NCI-H2196 (cell line): ENCODE measurements around the gene C16orf87.
"Not testable (repeated sequence)": the region's sequence is repeated elsewhere in the genome, so short reads cannot be mapped to it uniquely, and the experiment has no call there.

ENCODE experiments used
- DNase-seq: peaks from one replicate; lab custom pipeline; 2025; ENCODE audit not compliant: unreplicated experiment; lab: John Stamatoyannopoulos, UW

Gene C16orf87

GRCh38 chr16:46800494-46800893, 30.5 kb downstream of the C16orf87 start:
- no peak for DNase-seq

GRCh38 chr16:46797501-46797900, 33.5 kb downstream of the C16orf87 start:
- DNase-seq: no peak

DNA sequence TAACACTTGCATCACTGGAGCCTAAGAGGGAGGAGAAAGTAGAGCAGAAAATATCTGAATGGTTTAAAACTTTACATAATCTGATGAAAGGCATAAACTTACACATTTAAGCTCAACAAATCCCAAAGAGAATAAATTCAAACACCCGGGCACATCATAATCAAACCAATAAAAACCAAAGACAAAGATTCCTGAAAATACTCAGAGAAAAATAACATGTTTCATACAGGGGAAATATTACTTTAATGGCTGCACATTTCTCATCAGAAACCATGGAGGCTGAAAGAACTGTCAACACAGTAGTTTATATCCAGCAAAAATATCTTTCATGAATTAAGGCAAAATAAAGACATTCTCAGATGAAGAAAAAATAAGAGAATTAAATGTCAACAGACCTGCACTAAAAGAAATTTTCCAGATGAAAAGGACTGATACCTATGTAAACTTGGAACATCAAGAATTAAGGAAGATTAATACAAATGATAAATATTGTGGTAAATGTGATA, 34.2 kb downstream of the C16orf87 start:
- no peak for DNase-seq

- DNase-seq: no peak
These were observed 37.1 kb downstream of the C16orf87 start for GRCh38 chr16:46793841-46794240.

DNA sequence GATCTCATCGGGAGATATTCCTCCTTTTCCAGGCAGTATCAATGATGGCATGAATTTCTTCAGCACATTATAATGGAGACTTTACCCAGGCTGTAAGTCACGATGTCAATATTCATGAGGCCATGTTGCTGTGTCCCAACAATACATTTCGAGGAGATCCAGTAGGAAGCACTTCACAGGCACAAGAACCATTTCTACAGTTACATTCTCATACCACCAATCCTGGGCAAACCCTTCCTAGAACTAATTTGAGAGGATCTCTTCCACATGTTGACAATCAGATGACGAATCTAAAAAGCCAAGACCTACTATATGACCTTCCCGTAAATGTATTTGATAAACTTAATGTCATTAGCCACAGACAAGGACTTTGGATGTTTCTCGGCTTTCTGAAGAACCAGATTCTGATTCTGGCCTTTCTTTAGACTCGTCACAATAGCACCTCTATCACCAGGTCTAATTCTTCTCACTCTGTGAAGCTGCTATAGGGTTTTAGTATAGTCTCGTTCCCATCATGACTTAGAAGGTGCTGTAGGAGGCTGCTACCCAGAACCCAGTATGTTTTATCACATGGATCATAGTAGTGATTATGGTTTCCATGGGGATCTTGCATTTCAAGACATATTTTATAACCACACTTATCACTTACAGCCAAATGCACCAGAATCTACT, 40.2 kb downstream of the C16orf87 start:
- no peak for DNase-seq

DNA sequence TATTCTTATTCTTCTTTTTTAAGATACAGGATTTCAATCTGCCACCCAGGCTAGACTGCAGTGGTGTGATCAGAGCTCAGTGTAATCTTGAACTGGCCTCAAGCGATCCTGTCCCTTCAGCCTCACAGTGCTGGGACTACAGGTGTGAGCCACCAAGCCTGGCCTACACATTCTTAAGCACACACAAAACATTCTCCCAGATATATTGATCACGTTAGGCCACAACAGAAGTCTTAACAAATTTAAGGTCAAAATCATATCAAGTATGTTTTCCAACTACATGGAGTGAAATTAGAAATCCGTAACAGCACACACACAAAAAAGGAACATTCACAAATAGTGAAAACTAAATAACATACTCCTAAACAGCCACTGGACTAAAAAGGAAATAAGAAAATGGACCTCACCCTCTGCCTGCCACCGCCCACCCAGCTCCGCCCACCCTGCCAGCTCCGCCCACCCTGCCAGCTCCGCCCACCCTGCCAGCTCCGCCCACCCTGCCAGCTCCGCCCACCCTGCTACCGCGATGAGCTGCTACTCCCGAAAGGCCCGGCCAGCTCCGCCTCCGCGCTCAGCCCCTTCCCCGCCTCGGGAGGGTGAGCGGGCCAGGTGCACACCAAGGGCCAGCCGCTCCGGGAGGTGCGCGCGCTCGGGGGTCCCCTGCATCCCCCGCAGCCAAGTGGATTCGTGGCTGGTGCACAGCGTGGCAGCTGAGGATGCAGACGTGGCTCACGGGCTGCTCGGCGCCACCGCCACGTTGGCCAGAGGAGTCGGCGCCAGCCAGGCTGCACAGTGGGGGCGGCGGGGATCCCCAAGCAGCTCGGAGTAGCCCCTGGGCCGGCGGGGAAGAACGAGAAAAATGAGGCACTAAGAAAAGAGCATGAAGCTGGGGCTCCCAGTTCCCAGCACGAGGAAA, 41.2 kb downstream of the C16orf87 start:
- peak; percentile 28 for DNase-seq

DNA sequence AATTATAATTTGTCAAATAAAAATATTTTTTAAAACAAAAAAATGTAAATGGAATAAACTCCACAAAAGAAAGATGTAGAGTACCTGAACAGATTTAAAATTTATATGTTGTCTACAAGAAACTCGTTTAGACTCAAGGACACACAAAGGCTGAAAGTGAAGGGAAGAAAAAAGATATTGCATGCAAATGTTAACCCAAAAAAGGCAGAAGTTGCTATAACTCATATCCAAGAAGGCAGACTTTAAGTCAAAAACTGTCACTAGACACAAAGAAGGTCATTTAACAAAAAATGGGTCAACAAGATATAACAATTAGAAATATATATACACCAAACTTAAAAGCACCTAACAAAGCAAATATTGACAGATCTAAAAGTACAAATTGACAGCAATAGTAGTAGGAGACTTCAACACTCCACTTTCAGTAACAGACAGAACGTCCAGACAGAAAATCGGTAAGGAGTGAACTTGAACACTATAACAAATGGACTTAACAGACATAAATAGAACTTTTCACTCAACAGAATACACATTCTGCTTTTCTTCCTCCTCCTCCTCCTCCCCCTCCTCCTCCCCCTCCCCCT, 42.0 kb downstream of the C16orf87 start:
- no peak for DNase-seq

DNA sequence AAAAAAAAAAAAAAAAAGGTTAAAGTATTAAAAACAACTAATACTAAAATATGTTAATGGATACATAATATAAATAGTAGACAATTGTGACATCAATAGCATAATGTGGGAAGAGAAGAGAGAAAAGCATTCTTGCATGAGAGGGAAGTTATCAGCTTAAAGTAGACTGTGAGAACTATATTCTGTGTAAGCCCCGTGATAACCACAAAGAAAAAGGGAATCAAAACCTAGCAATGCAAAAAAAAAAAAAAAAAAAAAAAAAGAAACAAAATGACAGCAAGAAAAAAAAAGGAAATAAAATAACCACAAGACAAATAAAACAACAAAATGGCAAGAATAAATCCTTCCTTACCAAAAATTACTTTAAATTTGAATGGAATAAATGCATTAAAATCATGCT, 43.1 kb downstream of the C16orf87 start:
- no peak for DNase-seq

DNA sequence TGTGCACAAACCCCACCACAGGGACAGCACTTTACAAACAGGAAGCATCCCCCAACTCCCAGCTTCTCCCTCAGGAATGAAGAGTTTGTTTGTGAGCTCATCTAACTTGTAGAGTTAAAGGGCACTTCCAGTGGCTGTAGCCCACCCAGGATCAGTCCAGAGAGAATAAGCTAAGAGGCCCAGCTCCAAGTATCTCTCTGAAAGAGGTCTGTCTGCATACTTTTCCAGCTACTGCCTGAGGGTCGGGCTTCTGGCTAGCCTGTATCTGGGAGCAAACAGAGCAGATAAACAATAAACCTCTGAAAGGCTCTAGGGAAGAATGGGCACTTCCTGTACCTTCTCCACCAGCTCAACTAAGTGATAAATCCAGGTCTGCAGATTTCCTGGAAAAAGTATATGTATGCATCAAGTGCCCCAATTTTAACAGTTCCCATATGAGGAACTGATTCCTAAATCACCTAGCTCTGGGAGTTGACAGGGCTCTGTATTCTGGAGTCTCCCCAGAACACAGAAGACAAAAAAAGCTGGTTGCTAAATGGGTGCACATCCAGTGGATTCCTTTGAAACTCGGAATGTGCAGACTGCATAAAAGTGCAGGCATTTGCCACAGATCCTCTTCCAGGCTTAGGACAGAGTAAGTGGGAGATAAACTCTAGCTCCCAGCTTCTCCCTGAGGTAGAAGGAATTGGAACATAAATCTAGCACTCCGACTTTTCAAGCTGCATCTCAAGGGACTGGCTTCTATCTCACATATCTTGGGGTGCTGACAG, 45.7 kb downstream of the C16orf87 start:
- no peak for DNase-seq

- not testable (repeated sequence) for DNase-seq
These were observed 46.4 kb downstream of the C16orf87 start for GRCh38 chr16:46784569-46784968.

- no peak for DNase-seq
These were observed 47.2 kb downstream of the C16orf87 start for GRCh38 chr16:46783800-46784199.

GRCh38 chr16:46782320-46782719, 48.7 kb downstream of the C16orf87 start:
- DNase-seq: no peak

- no peak for DNase-seq
These were observed 53.2 kb downstream of the C16orf87 start for GRCh38 chr16:46777804-46778203.

DNA sequence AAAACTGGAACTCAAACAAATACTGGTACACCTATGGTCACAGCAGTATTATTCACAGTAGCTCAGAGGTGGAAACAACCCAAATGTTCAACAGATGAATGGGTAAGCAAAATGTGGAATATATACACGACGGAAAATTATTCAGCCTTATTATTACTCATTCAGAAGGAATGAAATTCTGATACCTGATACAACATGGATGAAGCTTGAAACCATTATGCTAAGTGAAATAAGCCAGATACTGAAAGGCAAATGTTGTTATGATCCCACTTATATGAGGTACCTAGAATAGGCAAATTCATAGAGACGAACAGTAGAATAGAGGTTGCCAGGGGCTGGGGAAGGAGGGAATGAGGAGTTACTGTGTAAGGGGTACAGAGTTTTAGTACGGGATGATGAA, 55.8 kb downstream of the C16orf87 start:
- DNase-seq: no peak

- no peak for DNase-seq
These were observed 56.2 kb downstream of the C16orf87 start for GRCh38 chr16:46774743-46775177.

DNA sequence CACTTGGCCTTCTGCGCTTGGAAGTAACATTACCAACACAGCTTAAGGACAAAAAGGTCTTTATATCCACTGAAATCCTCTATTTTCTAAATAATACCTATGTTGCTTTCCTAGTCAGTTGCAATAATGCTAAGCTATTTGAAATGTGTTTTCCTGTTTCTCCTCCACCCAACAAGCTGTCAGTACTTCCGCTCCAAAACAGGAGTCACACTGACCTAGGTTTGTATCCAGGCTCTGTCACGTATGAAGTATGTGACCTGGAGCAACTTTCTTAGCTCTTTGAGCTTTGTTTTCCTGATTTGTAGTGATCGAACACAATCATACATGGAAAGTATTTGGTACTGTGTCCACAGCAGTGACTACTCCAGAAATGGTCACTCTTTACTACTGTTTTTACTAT, 58.5 kb downstream of the C16orf87 start:
- no peak for DNase-seq

- peak; percentile 46 for DNase-seq
These were observed 62.2 kb downstream of the C16orf87 start for GRCh38 chr16:46768809-46769208.

DNA sequence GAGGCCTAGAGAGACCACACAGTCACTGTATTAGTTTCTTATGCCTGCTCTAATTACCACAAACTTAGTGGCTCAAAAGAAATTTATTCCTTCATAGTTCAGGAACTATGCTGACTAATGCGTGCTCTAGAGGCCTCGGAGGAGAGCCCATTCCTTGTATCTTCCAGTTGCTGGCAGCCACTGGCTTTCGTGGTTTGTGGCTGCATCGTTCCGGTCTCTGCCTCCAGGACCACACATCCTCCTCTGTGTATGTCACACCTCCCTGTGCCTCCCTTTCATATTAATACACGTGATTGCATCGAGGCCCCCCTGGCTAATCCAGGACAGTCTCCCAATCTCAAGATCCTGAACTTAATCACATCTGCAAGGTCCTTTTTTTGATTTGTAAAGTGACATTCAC, 65.9 kb downstream of the C16orf87 start:
- no peak for DNase-seq

- peak; percentile 28 for DNase-seq
These were observed 67.8 kb downstream of the C16orf87 start for GRCh38 chr16:46763147-46763546.

GRCh38 chr16:46762583-46762982, 68.4 kb downstream of the C16orf87 start:
- DNase-seq: peak; percentile 3

GRCh38 chr16:46759309-46759708, 71.7 kb downstream of the C16orf87 start:
- no peak for DNase-seq
